K562 (cell line): Measurements from ENCODE around the gene FN3K. TPM values are rescaled to one million over a fixed set of nuclear protein-coding genes. Genes with fewer than 3 reads are reported as not detected.

ENCODE experiments used
- ATAC-seq: fragments of 200-7000 bp; cut with Tn5 transposase; 3 replicates; pipeline ENCODE4 v1.9.1; 2020; ENCODE audit warnings: moderate library complexity
- BruUV-seq: library from RNA; stranded (reverse); fragments of 400-500 nt; replicated peaks from 2 replicates; lab custom pipeline; 2021; lab: Mats Ljungman, UMichigan
- CTCF ChIA-PET: fragments of 300-600 bp; formaldehyde crosslinking; extraction: SDS; loops from one replicate; lab custom pipeline; 2021; ENCODE audit warnings: low intra/inter-chr PET ratio; lab: Yijun Ruan, JAX
- POLR2A ChIA-PET: fragments of 300-600, 350-650 bp; sonication (Branson Sonifier 250); formaldehyde crosslinking; extraction: SDS; loops from one replicate; lab custom pipeline; 2021; ENCODE audit warnings: antibody characterized with exemption, inconsistent platforms; lab: Yijun Ruan, JAX
- DNase-seq, 4 experiments: peaks; one replicate each; pipeline versions ENCODE4 v3.0.0 to v3.0.0-alpha.2; 2011 to 2018; ENCODE audit warnings: low spot score in 3 of 4, mixed read lengths in 3 of 4; ENCODE audit errors: extremely low read depth in 1 of 4
- FAIRE-seq: peaks from 2 replicates; lab custom pipeline; 2011; peaks lifted over from hg19 to GRCh38; lab: Jason Lieb, UNC
- H2AFZ ChIP-seq: 2 replicates; pipeline ENCODE4 v1.6.0; 2011; ENCODE audit warnings: low read depth, low read length, control low read depth, inconsistent platforms
- H3K27ac ChIP-seq: fragments of 200-600 bp; 3 replicates; pipeline ENCODE4 v1.8.0; 2011; ENCODE audit warnings: low read depth, mild to moderate bottlenecking, control low read depth, inconsistent platforms, low read length, moderate library complexity, mixed read lengths; ENCODE audit errors: extremely low read depth
- H3K27me3 ChIP-seq, 2 experiments: fragments of 300-600 bp in 1 of 2; 2 replicates in 1 of 2; 3 replicates in 1 of 2; pipeline versions ENCODE4 v1.6.0 to v1.8.0; 2011; ENCODE audit warnings: inconsistent platforms in 2 of 2, low read length in 2 of 2, mild to moderate bottlenecking in 1 of 2, mixed read lengths in 1 of 2, moderate library complexity in 1 of 2; ENCODE audit not compliant: control insufficient read depth in 2 of 2, insufficient read depth in 2 of 2
- H3K36me3 ChIP-seq: fragments of 300-600 bp; 3 replicates; pipeline ENCODE4 v1.8.0; 2011; ENCODE audit warnings: mild to moderate bottlenecking, low read length, inconsistent platforms; ENCODE audit not compliant: control insufficient read depth, insufficient read depth
- H3K4me1 ChIP-seq, 2 experiments: fragments of 200-600 bp in 1 of 2; replicated peaks in 1 of 2; 2 replicates in 1 of 2; 3 replicates in 1 of 2; pipeline versions ENCODE4 v1.5.1 to v1.8.0; 2011; ENCODE audit warnings: inconsistent platforms in 2 of 2, low read length in 2 of 2, mild to moderate bottlenecking in 1 of 2, mixed read lengths in 1 of 2, moderate library complexity in 1 of 2; ENCODE audit not compliant: control insufficient read depth in 2 of 2, insufficient read depth in 2 of 2
- H3K4me2 ChIP-seq: 2 replicates; pipeline ENCODE4 v1.6.1; 2011; ENCODE audit warnings: low read length, control low read depth, inconsistent platforms, mixed read lengths; ENCODE audit not compliant: insufficient read depth
- H3K4me3 ChIP-seq: fragments of 200-600 bp; sonication (generic), shearing (Covaris generic); 2 replicates; pipeline ENCODE4 v1.5.1; 2016; ENCODE audit warnings: control low read depth, inconsistent platforms
- H3K79me2 ChIP-seq: fragments of 200-600 bp; 3 replicates; pipeline ENCODE4 v1.8.0; 2011; ENCODE audit warnings: low read length, inconsistent platforms; ENCODE audit not compliant: control insufficient read depth, insufficient read depth
- H3K9ac ChIP-seq, 2 experiments: 2 replicates each; pipeline versions ENCODE4 v1.6.0 to v1.6.1; 2011; ENCODE audit warnings: low read depth in 2 of 2, low read length in 2 of 2, control low read depth in 1 of 2, inconsistent platforms in 1 of 2, mild to moderate bottlenecking in 1 of 2, mixed read lengths in 1 of 2; ENCODE audit not compliant: insufficient read depth in 1 of 2
- H3K9me1 ChIP-seq: one replicate; pipeline ENCODE4 v1.6.0; 2011; ENCODE audit warnings: inconsistent platforms, mild to moderate bottlenecking, low read length, moderate library complexity; ENCODE audit not compliant: control insufficient read depth, insufficient read depth
- H3K9me3 ChIP-seq: replicated peaks from 2 replicates; pipeline ENCODE4 v1.5.1; 2011; ENCODE audit warnings: low read depth, low read length, inconsistent platforms; ENCODE audit not compliant: control insufficient read depth, insufficient read depth
- H4K20me1 ChIP-seq: replicated peaks from 2 replicates; pipeline ENCODE4 v1.6.1; 2011; ENCODE audit warnings: low read length, inconsistent platforms, mixed read lengths; ENCODE audit not compliant: control insufficient read depth, insufficient read depth
- ELF4 ChIP-seq: fragments of 450-650 bp; formaldehyde crosslinking; IDR thresholded peaks from 2 replicates; pipeline ENCODE4 v1.4.0; 2022; ENCODE audit warnings: missing genetic modification characterization
- GMEB1 ChIP-seq: fragments of 250-450 bp; sonication (Bioruptor Pico); IDR thresholded peaks from 2 replicates; pipeline ENCODE4 v1.4.0; 2020; ENCODE audit warnings: mild to moderate bottlenecking
- POLR2G ChIP-seq: fragments of 200-400 bp; formaldehyde crosslinking; IDR thresholded peaks from 2 replicates; pipeline ENCODE4 v1.6.1; 2017; ENCODE audit warnings: low read depth, mild to moderate bottlenecking, antibody characterized with exemption, low read length, moderate library complexity
- WGBS: fragments of 100-300 bp; shearing (Covaris generic); methylation state at CpG from one replicate; pipeline ENCODE4 v1.1.6; 2016; ENCODE audit warnings: low coverage, mixed read lengths; ENCODE audit not compliant: insufficient coverage; ENCODE audit errors: missing lambda C conversion rate; 5-methylcytosine and 5-hydroxymethylcytosine counted together
- in situ Hi-C: fragments of 300-500 bp; cut with MboI; formaldehyde crosslinking; loops from 4 replicates; pipeline ENCODE4 v1.15.0; 2018; ENCODE audit warnings: inconsistent platforms, mixed read lengths
- intact Hi-C: fragments of 100-400 bp; cut with micrococcal nuclease; formaldehyde crosslinking; loops from 2 replicates; pipeline ENCODE4 v1.14.2; 2022
- polyA plus RNA-seq, 8 experiments: library from polyadenylated mRNA; depleted of rRNA in 4 of 8; stranded (reverse) in 5 of 8; unstranded in 3 of 8; fragments of >200 nt; fragmentation: Nextera tagmentation in 2 of 8; fragmentation: Illumina TruSeq in 1 of 8; extraction: Ambion mirVana in 2 of 8; extraction: Trizol in 1 of 8; gene quantifications; 2 replicates each; pipeline versions ENCODE4 v1.2.1 to v1.2.3, GENCODE V29; 2011 to 2014; ENCODE audit warnings: inconsistent platforms in 1 of 8, missing spikeins in 1 of 8
- total RNA-seq, 7 experiments: library from RNA; depleted of rRNA in 6 of 7; stranded (reverse); fragments of >200 nt in 6 of 7; fragmentation: Illumina TruSeq in 2 of 7; extraction: Trizol in 2 of 7; gene quantifications; 2 replicates each; pipeline versions ENCODE4 v1.2.1 to v1.2.3, GENCODE V29; 2011 to 2021; ENCODE audit warnings: low replicate concordance in 1 of 7

Gene FN3K
- total and polyA plus RNA-seq, 9 of the 15 experiments (the other 6 are each of a cell fraction or from before 2014, with no cell fraction given), result 0.08 to 22.7 (median 3.8) TPM

GRCh38 chr17:82789806-82790205 lies 54.4 kb downstream of the FN3K start (continued):
- TF ChIP-seq GMEB1 (CRISPR knock-in tag), result no peak
- TF ChIP-seq, all 486 proteins: peak for 0

- in situ Hi-C loops, result no loop called here
- H3K27ac ChIP-seq, result no peak overlapping the region; the same call in 2 of the 3 replicates
- H3K27me3 ChIP-seq, result no peaks in the 10 kb centered on the region
- CTCF ChIA-PET, result no interaction called here
- H3K4me2 ChIP-seq, result no peak overlapping the region
- no peak overlapping the region for H2AFZ ChIP-seq
- H3K9me1 ChIP-seq, result peaks cover 2% of the 10 kb centered on the region
- H3K4me1 ChIP-seq, result peaks cover 0 to 21% of the 10 kb centered on the region in 2 experiments; a peak in 2 of 5 replicates
- H3K79me2 ChIP-seq, result peaks cover 6% of the 10 kb centered on the region; the same call in 1 of the 3 replicates
- no TSS peak for BruUV-seq
- H3K9me3 ChIP-seq, result no peaks in the 10 kb centered on the region
- intact Hi-C loops, result no loop called here
- POLR2A ChIA-PET, result no interaction called here
- no peak overlapping the region for H3K4me3 ChIP-seq
- FAIRE-seq (no peak), ATAC-seq (no peak), DNase-seq (no peak)
- TF ChIP-seq POLR2G, result 0 out of 2 replicates have a peak, but pooled peaks have one; percentile 26
- no peak for TF ChIP-seq ELF4
- peaks cover 31% of the 10 kb centered on the region; the same call in 1 of the 3 replicates for H3K36me3 ChIP-seq
- H3K9ac ChIP-seq, result no peak overlapping the region
- H4K20me1 ChIP-seq, result no peaks in the 10 kb centered on the region
- WGBS, result 97% methylated on average over 12 of the region's 13 CpGs
Measured at GRCh38 chr17:82790391-82790790, 55.0 kb downstream of the FN3K start.
